Activated naive CD4-positive, alpha-beta T cell treated with Interleukin-2 at 50 U/mL for 16 hours (primary cell): ENCODE results near the gene STUM.
"Not testable (repeated sequence)": the region's sequence is repeated elsewhere in the genome, so short reads cannot be mapped to it uniquely, and the experiment has no call there.

Experiments
- DNase-seq: peaks from one replicate; pipeline ENCODE4 v3.0.0-alpha.2; 2020

Gene STUM

DNA sequence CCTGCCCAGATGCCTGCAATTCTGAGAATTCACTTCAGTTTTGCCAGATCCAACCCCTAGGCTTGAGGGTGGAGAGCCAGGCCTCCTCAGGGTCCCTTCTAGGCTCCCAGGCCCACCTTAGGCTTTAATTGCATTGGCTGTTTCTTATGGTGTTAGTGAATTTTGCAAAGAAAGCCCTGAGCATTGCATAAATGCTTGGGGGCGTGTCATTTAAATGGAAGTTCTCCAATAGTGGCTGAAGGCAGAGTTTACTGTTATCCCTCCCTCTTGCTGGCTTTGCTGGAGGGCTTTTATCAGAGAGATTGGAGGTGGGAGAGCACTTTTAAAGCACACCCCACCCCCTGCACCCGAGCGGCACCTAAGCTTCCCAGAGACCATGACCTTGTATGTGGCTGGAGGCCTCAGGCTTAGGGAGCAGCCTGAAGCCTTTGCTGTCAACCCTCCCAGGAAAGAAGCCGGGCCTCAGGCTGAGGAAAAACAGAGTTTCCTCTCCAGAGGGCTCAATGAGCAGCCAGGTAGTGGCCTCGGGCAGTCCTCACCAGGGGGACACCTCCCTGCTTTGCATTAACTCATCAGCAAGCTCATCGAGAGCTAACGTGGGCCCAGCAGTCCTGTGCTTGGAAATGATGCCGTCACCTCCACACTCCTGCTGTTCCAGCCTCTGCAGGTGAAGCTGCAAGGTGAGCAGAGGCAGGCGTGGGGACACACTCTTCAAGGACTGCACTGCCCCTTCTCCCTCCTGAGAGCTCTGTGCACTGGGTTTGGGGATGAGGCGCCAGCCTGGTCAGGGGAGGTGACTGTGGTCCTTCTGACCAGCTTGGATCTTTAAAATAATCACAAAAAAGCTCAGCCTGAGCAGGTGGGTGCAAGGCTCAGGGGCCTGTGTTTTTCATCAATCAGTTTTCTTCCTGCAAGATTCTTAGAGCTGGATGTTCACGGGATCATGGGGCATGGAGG, 58.0 kb downstream of the STUM start:
- no peak for DNase-seq

DNA sequence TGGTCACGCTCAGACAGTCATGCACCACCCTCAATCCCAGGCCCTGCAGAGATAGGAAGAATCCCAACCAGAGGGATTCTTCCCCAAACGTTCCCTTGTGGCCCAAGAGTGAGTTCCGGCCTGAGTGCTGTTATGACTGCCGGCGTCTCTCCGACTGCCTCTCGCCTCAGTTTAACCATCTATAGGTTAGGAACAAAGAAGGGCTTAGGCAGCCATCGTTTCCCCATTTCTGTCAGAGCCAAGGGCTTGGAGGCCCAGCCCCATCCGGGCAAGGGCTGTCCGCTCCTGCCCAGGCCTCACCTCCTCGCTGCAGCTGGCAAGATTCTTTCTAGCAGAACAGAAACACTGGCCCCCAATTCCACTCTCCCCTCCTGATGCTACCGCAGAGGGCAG, 58.7 kb downstream of the STUM start:
- no peak for DNase-seq

DNA sequence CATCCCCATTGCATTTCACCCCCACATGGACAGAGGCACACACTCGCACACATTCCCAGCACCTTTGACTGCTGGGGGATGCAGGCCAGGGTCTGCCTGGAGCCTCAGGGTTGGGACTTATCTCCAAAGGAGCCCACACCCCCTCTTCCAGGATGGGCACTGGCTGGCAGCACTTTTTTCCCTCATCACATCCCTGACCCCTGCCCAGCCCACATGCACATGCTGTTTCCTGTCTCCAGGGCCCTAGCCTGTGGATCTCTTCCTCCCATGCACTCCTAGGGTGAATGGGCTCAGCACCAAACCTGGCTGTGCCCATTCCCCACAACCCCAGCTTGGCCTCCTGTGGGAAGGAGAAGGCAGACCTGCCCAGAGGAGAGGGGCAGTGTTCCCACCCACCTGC, 59.3 kb downstream of the STUM start:
- no peak for DNase-seq

DNA sequence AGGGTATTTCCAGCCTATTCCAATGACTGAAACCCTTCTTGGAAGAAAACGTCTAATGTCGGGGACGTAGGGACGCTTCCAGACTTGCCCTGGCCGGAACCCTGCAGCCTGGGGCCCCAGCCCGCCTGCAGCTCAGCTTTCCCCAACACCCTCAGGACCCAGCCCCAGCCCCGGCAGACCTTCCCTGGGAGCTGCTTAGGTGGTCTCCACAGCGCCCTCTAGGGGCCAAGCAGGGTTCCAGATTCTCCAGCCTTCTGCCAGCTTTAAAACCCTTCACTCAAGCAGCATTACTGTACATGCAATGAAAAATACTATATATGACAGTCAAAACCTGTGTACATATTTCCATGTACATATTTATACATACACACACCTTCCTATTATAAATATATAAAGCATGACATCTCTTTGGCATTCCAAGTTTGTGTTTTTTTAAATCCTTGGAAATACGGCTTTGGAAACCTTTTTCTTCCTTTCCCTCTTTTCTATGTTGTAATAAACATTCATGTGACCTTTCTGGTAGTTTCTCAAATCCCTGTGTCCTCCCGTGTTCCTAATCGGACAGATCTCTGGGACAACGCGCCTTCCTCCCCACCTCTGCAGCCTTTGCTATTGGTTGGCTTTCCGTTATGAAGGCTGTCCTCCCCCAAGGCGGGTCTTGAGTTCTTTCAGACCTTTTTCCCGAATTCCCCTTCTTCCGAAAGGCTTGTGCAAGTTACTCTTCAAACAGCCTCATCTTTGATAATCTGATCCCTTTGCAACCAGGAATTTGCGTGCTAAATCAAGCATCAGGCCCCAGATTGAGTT, 60.3 kb downstream of the STUM start:
- peak; percentile 69 for DNase-seq

DNA sequence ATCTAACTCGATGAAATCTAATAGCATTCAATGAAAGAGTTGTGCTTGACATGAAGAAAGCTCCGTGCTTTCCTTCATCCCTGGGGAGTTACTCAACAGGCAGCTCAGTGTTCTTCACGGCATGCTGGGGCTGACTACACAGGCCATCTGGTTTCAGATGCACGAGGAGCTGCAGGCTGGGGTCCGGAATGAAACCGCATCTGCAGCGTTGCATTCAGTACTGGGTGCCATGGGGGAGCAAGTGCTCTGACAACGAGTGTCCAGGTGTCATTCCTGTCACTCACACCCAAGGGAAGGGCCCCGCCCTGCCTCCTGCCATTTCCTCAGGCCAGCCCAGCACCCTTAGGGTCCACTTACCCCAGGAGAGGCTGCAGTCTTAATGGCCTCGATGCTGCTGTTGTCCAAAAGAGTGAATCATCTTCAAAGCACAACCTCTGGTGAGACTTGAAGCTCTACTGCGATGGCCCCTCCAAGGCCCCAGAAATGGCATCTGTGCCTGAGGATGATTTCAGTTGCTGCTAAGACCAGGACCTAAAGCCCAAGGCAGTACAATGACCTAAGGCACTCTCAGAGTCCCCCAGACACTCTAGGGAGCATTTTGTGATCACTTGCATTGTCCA, 61.4 kb downstream of the STUM start:
- DNase-seq, result no peak

DNA sequence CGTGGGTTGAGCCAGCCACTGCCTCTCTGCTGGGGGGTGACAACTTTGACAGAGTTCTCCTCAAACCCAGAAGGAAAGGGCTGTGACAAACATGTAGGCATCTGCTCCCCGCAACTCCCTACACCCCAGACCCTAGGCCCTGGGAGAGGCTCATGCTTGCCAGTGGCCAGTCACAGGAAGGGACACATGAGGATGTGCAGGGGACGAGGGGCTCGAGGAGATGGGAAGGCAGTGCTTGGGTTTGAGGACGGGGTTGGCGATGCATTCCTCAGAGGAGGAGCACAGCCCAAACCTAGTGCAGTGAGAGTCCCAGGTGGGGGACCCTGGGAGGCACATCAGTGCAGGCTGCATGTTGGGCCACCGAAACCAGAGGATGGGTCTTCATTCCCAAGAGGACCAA, 62.1 kb downstream of the STUM start:
- no peak for DNase-seq

DNA sequence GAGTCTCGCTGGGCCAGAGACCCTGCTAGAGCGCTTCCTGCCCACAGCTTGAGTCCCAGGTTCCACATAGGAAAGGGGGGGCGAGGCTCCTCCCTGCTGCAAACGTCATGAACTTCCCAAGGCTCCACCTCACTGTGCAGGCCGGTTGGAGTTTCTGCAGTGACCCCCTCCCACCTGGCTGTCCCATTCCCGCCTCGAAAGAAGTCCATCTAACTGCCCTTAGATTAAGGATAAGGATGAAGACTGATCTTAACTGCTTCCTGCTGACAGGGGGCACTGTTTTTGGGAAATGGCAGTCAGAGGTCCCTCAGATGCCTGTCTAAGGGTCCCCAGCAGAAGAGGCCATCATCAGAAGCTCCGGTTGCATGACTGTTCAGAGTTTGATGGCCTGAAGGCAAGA, 62.7 kb downstream of the STUM start:
- no peak for DNase-seq

DNA sequence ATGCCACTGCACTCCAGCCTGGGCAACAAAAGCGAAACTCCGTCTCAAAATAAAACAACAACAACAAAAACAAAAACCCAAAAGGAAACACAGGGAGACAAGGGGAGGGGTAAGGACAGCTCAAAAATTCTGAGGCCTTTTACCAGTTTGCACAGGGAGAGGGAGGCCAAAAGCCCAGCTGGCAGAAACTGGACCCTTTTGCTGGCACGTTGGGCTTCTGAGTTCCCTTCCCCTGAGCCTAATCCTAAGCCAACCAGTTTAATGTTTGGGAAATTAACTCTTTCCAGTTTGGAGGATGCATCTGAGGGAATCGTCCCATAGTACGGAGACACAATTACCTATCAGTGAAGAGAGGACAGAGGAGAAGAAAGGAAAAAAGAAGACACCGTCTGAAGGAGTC, 63.4 kb downstream of the STUM start:
- DNase-seq, result not testable (repeated sequence)

DNA sequence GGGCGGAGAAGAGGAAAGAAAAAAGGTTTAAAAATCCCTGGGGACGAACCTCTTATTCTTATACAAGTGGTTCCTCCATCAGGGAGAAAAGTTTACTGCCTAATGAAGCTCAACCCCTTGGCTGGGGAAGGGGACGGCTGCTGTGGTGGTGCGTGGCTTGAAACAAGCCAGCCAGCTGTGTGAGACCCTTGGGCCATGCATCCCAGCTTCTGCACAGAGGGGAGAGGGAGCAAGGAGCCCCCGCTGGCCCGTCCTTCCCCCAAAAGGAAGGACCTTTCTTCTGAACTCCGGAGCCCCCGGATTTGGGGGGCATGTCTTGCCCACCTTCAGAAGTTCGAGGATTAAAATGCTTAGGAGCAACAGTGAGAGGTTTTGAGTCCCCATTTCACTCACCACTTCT, 67.3 kb downstream of the STUM start:
- no peak for DNase-seq

DNA sequence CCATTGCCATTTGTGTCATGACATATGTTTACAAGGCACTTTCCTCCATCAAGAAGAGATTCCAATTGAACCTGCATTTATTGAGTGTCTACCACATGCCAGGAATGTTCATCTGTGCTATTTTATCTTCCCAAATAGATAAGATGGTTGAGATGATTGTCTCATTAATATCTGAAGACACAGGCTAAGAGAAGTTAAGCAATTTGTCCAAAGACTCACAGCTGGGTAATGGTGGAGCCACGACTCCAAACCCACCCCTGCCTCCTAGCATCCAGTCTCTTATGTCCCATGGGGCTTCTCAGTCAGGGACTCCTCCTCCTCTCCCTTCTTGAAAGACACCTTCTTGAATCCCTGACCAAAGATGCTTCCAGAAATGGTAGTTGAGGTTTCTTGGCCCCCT, 68.1 kb downstream of the STUM start:
- no peak for DNase-seq

DNA sequence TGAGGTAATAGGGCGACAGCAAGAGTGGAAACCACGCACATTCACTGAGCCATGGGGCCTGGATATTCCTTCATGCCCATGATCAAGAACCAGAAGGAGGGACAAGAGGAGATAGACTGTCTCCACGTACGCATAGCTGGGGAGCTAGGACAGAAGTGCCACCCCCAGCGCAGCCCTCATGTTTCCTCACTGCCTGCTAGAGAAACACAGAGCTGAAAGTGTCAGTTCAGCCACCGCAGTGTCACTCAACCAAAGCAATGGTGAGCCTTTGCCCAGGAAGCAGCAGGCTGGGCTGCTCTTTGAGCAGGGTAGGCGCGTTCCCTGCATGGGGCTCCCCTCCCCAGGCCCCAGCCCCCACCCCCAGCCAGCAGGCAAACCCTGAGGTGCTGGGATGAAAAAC, 68.5 kb downstream of the STUM start:
- no peak for DNase-seq

DNA sequence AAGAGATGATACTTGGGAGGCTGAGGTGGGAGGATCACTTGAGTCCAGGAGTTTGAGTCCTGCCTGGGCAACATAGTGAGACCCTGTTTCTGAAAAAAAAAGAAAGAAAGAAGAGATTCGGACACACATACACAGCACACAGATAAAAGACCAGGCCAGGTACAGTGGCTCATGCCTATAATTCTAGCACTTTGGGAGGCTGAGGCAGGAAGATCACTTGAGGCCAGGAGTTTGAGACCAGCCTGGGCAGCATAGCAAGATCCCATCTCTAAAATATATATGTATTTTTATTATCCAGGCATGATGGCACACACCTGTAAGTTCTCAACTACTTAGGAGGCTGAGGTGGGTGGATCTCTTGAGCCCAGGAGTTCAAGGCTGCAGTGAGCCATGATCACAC, 69.2 kb downstream of the STUM start:
- DNase-seq, result not testable (repeated sequence)

DNA sequence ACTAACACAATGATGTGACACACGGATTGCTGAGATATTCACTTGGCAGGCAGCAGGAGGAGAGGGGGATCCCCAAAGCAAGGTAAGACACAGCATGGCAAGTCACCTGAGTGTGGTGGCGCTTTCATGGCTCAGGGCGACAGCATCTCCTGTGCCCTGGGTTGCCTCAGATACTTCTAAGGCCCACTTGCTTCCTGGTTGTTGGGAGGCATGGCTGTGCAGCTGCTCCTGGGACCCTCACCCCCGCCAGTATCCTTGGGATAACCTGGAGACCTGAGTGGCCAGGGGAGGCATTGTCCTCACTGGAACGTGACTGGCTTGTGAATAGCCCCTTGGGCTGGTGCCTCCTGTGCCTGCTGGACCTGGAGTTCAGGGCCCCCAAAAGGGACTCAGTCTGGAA, 69.8 kb downstream of the STUM start:
- no peak for DNase-seq

DNA sequence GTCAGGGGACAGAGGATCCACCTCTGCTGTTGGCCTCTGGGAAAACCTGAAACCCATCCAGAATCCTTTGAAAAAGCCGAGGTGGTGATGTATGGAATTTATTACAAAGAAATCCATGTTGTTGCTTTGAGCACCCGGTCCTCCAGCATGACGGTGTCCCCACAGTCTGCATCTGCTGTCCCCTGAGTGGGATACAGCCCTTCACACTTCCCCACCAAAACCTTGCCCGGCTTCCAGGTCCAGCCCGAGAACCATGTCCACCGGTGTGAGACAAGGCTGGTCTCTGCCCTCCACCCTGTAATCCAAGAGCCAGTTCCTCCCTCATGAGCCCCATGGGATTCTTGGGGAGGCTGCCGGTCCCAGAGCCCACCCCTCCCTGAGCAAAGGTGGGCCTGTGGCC, 70.5 kb downstream of the STUM start:
- no peak for DNase-seq

DNA sequence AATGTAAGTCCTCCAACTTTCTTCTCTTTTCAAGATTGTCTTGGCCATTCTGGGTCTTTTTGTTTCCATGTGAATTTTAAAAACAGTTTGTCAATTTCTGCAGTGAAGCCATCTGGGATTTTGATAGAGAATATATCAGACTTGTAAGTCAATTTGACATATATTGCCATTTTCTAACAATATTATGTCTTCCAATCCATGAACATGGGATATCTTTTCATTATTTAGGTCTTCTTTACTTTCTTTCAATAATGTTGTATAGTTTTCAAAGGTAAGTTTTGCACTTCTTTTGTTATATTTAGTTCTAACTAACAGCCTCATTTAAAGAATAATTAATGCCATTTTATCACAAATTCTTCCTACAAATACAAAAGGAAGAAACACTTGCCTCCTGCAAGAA, 73.4 kb downstream of the STUM start:
- no peak for DNase-seq

DNA sequence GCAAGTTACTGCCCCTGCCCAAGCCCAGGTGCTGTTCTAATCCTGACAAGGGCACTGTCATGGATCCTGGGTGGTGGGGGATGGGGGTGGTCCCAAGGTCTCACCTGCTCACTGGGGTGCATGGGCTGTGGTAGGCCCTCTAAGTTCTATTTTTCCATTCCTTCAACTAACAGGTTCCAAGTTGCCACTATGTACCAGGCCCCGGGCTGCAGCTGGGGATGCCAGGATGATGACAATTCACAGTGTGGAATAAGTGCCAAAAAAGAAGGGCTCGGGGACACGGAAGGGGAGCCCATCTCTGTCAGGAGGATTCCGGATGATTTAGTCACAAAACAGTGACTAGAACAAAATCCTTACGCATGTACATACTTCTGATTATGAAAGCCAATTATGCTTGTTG, 76.0 kb downstream of the STUM start:
- DNase-seq, result no peak

DNA sequence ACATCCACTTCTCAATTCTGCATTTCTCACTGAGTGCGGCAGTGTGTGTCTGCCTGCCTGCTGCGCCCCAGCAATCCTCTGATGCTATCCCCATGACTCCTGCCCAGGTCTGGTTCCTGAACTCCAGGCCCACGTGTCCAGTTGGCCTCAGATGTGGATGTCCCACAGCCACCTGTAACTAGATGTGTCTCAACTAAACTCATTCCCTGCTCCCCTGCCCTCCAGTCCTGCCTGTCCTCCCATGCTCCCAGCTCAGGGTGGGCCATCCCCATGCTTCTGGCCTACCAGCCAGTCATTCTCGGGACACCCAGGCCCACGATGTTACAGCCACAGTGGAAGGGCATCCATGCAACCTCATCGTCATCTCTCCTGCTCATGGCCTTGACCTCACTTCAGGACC, 76.8 kb downstream of the STUM start:
- DNase-seq, result no peak

DNA sequence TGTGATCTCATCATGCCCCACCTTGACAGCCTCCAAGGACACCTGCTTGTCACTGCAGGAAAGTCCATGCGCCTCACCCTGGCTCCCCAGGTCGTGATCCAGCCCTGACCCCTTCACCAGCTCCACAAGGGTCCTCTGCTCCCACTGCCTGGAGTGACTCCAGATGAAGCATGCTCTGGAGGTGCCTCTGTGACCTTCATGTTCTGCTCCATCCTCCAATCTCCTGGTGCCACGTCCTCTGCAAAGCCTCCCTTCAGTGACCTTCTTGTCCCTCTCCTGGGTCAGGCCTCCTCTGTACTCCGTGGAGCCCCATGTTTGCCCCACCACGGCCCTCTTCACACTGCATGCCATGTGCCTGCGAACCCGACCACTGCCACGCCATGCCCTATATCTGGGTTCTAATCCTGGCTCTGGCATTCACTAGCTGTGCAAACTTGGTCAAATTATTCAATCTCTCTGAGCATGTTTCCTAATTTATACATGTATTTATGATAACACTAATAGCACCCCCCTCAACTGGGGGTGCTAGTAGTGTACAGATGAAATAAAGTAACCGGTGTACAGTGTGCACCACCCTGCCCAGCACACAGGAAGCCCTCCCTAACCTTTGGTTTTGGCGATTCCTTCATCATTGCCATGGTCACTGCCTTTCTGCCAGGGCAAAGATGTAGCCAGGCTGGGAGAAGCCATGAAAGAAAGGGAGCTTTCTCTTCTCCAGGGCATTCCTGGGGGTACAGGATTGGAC, 77.4 kb downstream of the STUM start:
- no peak for DNase-seq

DNA sequence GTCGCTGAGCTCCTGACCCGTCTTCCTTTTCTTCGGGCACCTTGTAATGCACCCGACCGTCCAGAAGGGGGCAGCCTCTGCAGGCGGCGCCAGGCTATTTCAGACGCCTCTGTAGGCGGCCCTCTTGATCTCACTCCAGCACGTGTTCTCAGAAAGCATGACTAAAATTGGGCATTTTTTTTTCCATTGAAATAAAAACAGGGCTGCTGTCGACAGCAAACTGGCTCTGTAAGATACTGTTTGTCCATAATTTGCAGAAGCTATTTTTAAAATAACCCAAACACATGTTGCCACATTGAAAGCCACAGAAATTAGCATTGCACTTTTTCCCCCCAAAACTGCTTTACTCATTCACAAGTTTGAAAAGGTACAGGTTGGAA, 78.0 kb downstream of the STUM start:
- peak; percentile 86 for DNase-seq

DNA sequence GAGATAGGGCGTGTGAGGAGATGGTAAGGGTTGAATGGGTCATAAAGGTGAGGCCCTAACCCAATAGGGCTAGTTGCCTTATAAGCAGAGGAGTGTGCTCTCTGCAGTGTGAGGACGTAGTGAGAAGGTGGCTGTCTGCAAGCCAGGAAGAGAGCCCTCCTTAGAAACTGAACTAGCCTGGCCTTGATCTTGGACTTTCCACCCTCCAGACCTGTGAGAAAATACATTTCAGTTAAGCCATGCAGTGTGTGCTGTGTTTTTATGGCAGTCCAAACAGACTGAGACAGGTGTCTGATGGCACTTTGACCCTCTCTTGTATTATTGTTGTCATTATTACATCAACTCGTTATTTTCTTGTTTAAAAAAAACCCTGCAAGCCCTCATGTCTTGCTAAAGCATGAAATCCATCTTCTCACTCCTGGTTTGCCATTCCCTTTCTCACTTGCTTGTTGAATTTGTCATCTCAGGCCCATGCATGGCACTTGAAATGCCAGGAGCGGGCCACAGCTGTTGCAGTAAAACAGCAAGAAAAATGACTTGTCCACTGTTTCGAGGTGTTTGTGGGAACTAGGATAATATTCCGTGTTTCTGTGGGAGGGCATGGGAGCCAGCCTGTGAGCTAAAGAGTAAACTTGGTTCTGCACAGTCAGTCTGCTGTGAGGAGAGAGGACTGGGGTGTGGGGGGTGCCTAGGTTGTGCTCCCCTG, 78.6 kb downstream of the STUM start:
- no peak for DNase-seq

DNA sequence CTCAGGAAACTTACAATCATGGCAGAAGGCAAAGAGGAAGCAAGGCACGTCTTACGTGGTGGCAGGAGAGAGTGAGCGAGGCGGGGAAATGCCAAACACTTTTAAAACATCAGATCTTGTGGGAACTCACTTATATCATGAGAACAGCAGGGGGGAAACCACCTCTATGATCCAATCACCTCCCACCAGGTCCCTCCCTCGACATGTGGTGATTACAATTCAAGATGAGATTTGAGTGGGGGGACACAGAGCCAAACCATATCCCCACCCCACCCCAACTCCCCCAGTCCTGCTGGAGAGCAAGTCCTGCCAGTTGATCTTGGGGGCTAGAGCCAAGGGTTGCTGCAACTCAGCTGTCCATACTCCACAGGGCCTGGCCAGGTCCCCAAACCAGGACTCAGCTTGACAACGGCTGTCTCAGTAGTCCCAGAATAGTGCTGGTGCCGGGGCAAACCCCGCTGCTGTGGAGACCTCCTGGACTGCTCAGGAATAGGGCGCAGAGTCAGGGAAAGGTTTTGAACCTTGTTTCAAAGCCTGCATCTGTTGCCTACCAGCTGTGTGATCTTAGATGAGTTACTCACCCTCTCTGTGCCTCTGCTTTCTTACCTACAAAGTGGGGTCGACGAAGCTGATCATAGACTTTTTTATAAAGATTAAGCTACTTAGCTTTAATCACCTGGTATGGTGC, 79.5 kb downstream of the STUM start:
- DNase-seq, result peak; percentile 38
